Spleen (tissue), 11 donors: ENCODE results near the gene TIGD3. TPM values are rescaled to one million over a fixed set of nuclear protein-coding genes. Genes with fewer than 3 reads are reported as not detected.

Experiments used
- DNase-seq: peaks from one replicate; pipeline ENCODE4 v3.0.0-alpha.2; 2020
- H3K27ac ChIP-seq, 8 donors: fragments of 200-600 bp; sonication (generic) in 7 of 8; 1 replicate in 4 of 8; 2 replicates in 4 of 8; pipeline versions ENCODE4 v1.5.0 to v1.8.0; 2016 to 2021; ENCODE audit warnings: inconsistent platforms in 4 of 8, mild to moderate bottlenecking in 4 of 8, moderate library complexity in 1 of 8
- H3K27me3 ChIP-seq, 7 donors: fragments of 200-600 bp; sonication (generic) in 6 of 7; replicated peaks in 1 of 7; 1 replicate in 4 of 7; 2 replicates in 3 of 7; pipeline versions ENCODE4 v1.5.0 to v1.8.0; 2016 to 2021; ENCODE audit warnings: inconsistent platforms in 3 of 7, mild to moderate bottlenecking in 1 of 7
- H3K36me3 ChIP-seq, 6 donors: fragments of 200-600 bp; sonication (generic) in 5 of 6; 1 replicate in 4 of 6; 2 replicates in 2 of 6; pipeline versions ENCODE4 v1.5.0 to v1.8.0; 2016 to 2021; ENCODE audit warnings: inconsistent platforms in 2 of 6
- H3K4me1 ChIP-seq, 6 donors: fragments of 200-600 bp; sonication (generic) in 5 of 6; 1 replicate in 3 of 6; 2 replicates in 3 of 6; pipeline versions ENCODE4 v1.5.0 to v1.8.0; 2016 to 2021; ENCODE audit warnings: inconsistent platforms in 3 of 6
- H3K4me3 ChIP-seq, 8 donors: fragments of 200-600 bp; sonication (generic) in 7 of 8; 1 replicate in 4 of 8; 2 replicates in 4 of 8; pipeline versions ENCODE4 v1.5.0 to v1.8.0; 2016 to 2021; ENCODE audit warnings: inconsistent platforms in 4 of 8, mild to moderate bottlenecking in 4 of 8, moderate library complexity in 2 of 8
- H3K9me3 ChIP-seq, 8 donors: fragments of 200-600 bp; sonication (generic) in 7 of 8; 1 replicate in 4 of 8; 2 replicates in 4 of 8; pipeline versions ENCODE4 v1.5.0 to v1.8.0; 2016 to 2021; ENCODE audit warnings: inconsistent platforms in 4 of 8
- CTCF ChIP-seq, 11 experiments: fragments of 200-600 bp in 7 of 11; fragments of 450-650 bp in 4 of 11; sonication (generic) in 4 of 11; IDR thresholded peaks in 8 of 11; conservative IDR thresholded peaks in 3 of 11; 1 replicate in 7 of 11; 2 replicates in 4 of 11; pipeline versions ENCODE4 v1.4.0 to v1.8.0; 2016 to 2021; ENCODE audit warnings: antibody characterized with exemption in 11 of 11, inconsistent platforms in 4 of 11, mild to moderate bottlenecking in 1 of 11
- POLR2A ChIP-seq, 3 donors: fragments of 450-650 bp; IDR thresholded peaks; one replicate each; pipeline ENCODE4 v1.5.1; 2017; ENCODE audit warnings: antibody characterized with exemption in 3 of 3, mild to moderate bottlenecking in 1 of 3
- POLR2AphosphoS5 ChIP-seq, 3 donors: sonication (generic); formaldehyde crosslinking; IDR thresholded peaks; one replicate each; pipeline ENCODE4 v1.5.1; 2017; ENCODE audit warnings: antibody characterized with exemption in 3 of 3
- WGBS, 5 donors: extraction: QIAGEN DNeasy Blood & Tissue Kit in 3 of 5; methylation state at CpG; one replicate each; pipeline versions ENCODE4 v1.1.5 to v1.1.7; 2013 to 2018; 5-methylcytosine and 5-hydroxymethylcytosine counted together
- intact Hi-C: fragments of 100-400 bp; cut with DNase I; formaldehyde crosslinking; loops from one replicate; pipeline ENCODE4 v1.15.0; 2023; ENCODE audit warnings: low total_unique reads
- polyA plus RNA-seq, 3 donors: library from polyadenylated mRNA; stranded (reverse); fragments of 200-250 nt; gene quantifications; one replicate each; pipeline ENCODE4 v1.2.1, GENCODE V29; 2013
- total RNA-seq, 7 donors: library from RNA; depleted of rRNA in 3 of 7; stranded (reverse); fragments of >200 nt in 3 of 7; fragmentation: NEBNext Ultra II Directional in 4 of 7; extraction: Animal tissue kit (Norgen Biotek cat#: 25700) in 4 of 7; gene quantifications; one replicate each; pipeline versions ENCODE4 v1.1.0 to v1.2.1, GENCODE V29; 2016 to 2021
- donor health status: healthy with polysubstance abuse.
- donor health status: DM: no; HTN: no; CAD: no; lungs with moderate emphysema.
- donor health status: DM: no; HTN: no; CAD: no.
- donor health status: Bipolar disorder and iron deficiency.
- donor health status: healthy.
- donor health status: DM: no; HTN: no; CAD: no.
- donor health status: DM: yes; HTN: yes; CAD: no.

Gene TIGD3
- total and polyA plus RNA-seq, 10 donors, result 0.56 to 2.7 (median 0.93) TPM

GRCh38 chr11:65315866-65316226 lies 38.7 kb upstream of the TIGD3 start:
- TF ChIP-seq CTCF (IDR thresholded peaks at IDR 0.05 in 8 of 11, conservative IDR thresholded peaks at IDR 0.05 in 3 of 11), result peak in 9 of 11 experiments; percentile 4 to 72 (median 40)
- TF ChIP-seq POLR2A (IDR thresholded peaks at IDR 0.05), result no peak
- no peak for TF ChIP-seq POLR2AphosphoS5 (IDR thresholded peaks at IDR 0.05)
- H3K9me3 ChIP-seq, result no peaks in the 10 kb centered on the region
- 11 to 38% (median 24%) methylated on average over 7 to 8 of the region's 8 CpGs for WGBS, 5 donors
- intact Hi-C loops, result loop anchor here (5.0 kb wide), 1 partner anchor 39 kb away; no protein-coding TSS in a partner anchor
- H3K4me1 ChIP-seq, result peaks cover 0 to 98% (median 64%) of the 10 kb centered on the region in 6 donors
- H3K27ac ChIP-seq, result peak overlapping the region; percentile 21 to 97 (median 87)
- peak overlapping the region; percentile 77 to 98 (median 86) for H3K4me3 ChIP-seq
- peaks cover 0 to 12% (median 0%) of the 10 kb centered on the region in 7 donors for H3K27me3 ChIP-seq
- no peak for DNase-seq
- H3K36me3 ChIP-seq, result peaks cover 0 to 19% (median 1%) of the 10 kb centered on the region in 6 donors

GRCh38 chr11:65316227-65317024 lies 38.1 kb upstream of the TIGD3 start:
- DNase-seq, result no peak
- peaks cover 0 to 98% (median 66%) of the 10 kb centered on the region in 6 donors for H3K4me1 ChIP-seq
- intact Hi-C loops, result loop anchor here (5.0 kb wide), 1 partner anchor 39 kb away; no protein-coding TSS in a partner anchor

GRCh38 chr11:65317025-65317786 lies 37.3 kb upstream of the TIGD3 start:
- peaks cover 0 to 12% (median 0%) of the 10 kb centered on the region in 7 donors for H3K27me3 ChIP-seq
- H3K4me3 ChIP-seq, result peak overlapping the region in 7 of 8 donors; percentile 77 to 98 (median 82)
- no peak for DNase-seq
- H3K9me3 ChIP-seq, result no peaks in the 10 kb centered on the region
- intact Hi-C loops, result loop anchor here (5.0 kb wide), 1 partner anchor 40 kb away; no protein-coding TSS in a partner anchor
- peaks cover 0 to 33% (median 8%) of the 10 kb centered on the region in 6 donors for H3K36me3 ChIP-seq
- peak in 1 of 11 experiments; percentile 15 for TF ChIP-seq CTCF (IDR thresholded peaks at IDR 0.05 in 8 of 11, conservative IDR thresholded peaks at IDR 0.05 in 3 of 11)
- TF ChIP-seq POLR2AphosphoS5 (IDR thresholded peaks at IDR 0.05), result peak; percentile 34 to 62 (median 58)
- no peak for TF ChIP-seq POLR2A (IDR thresholded peaks at IDR 0.05)
- peak overlapping the region; percentile 21 to 97 (median 82) for H3K27ac ChIP-seq
- 48 to 65% (median 53%) methylated on average over 11 to 13 of the region's 13 CpGs for WGBS, 5 donors
- H3K4me1 ChIP-seq, result peaks cover 0 to 98% (median 67%) of the 10 kb centered on the region in 6 donors

More at GRCh38 chr11:65316227-65317024, 38.1 kb upstream of the TIGD3 start:
- 35 to 61% (median 48%) methylated on average over 13 to 20 of the region's 20 CpGs for WGBS, 5 donors
- Histone ChIP-seq H3K27ac (peak overlapping the region; percentile 21 to 97 (median 82)), H3K27me3 (peaks cover 0 to 12% (median 0%) of the 10 kb centered on the region in 7 donors), H3K9me3 (no peaks in the 10 kb centered on the region), H3K4me3 (peak overlapping the region; percentile 77 to 98 (median 86)), H3K36me3 (peaks cover 0 to 25% (median 4%) of the 10 kb centered on the region in 6 donors)
- TF ChIP-seq POLR2AphosphoS5 (IDR thresholded peaks at IDR 0.05), result no peak
- no peak for TF ChIP-seq POLR2A (IDR thresholded peaks at IDR 0.05)
- no peak for TF ChIP-seq CTCF (IDR thresholded peaks at IDR 0.05 in 8 of 11, conservative IDR thresholded peaks at IDR 0.05 in 3 of 11)
